GM12878 (cell line): ENCODE data around the gene OR4F15. TPM values are rescaled to one million over a fixed set of nuclear protein-coding genes. Genes with fewer than 3 reads are reported as not detected.

ENCODE experiments used
- ATAC-seq: fragments of 200-7000 bp; cut with Tn5 transposase; 3 replicates; pipeline ENCODE4 v1.9.1; 2020; ENCODE audit warnings: mild to moderate bottlenecking, moderate library complexity
- BruUV-seq: library from RNA; stranded (reverse); fragments of 400-500 nt; replicated peaks from 2 replicates; lab custom pipeline; 2021; lab: Mats Ljungman, UMichigan
- CTCF ChIA-PET: fragments of 300-600 bp; sonication (Branson Sonifier 250); formaldehyde crosslinking; extraction: SDS; loops from one replicate; lab custom pipeline; 2021; ENCODE audit warnings: inconsistent platforms; lab: Yijun Ruan, JAX
- POLR2A ChIA-PET: fragments of 350-600 bp; formaldehyde crosslinking; extraction: SDS; loops from one replicate; lab custom pipeline; 2021; ENCODE audit warnings: inconsistent platforms; lab: Charles Lee
- RAD21 ChIA-PET: fragments of 300-600 bp; sonication (Branson Sonifier 250); formaldehyde crosslinking; loops from one replicate; lab custom pipeline; 2023; ENCODE audit warnings: antibody characterized with exemption; ENCODE audit not compliant: unreplicated experiment; lab: Charles Lee
- SMC1A ChIA-PET: fragments of 300-600 bp; sonication (Branson Sonifier 250); formaldehyde crosslinking; loops from one replicate; lab custom pipeline; 2023; ENCODE audit not compliant: unreplicated experiment, uncharacterized antibody; lab: Charles Lee
- DNase-seq: peaks from one replicate; pipeline ENCODE4 v3.0.0-alpha.2; 2011; ENCODE audit warnings: low read depth, low spot score
- FAIRE-seq: peaks from 3 replicates; lab custom pipeline; 2011; peaks lifted over from hg19 to GRCh38; lab: Jason Lieb, UNC
- H2AFZ ChIP-seq: 2 replicates; pipeline ENCODE4 v1.6.0; 2011; ENCODE audit warnings: low read depth, low read length, control low read depth; ENCODE audit not compliant: control insufficient read depth
- H3K27ac ChIP-seq: 2 replicates; pipeline ENCODE4 v1.5.1; 2011; ENCODE audit warnings: control low read depth; ENCODE audit not compliant: control insufficient read depth, insufficient read depth
- H3K27me3 ChIP-seq, 2 experiments: replicated peaks in 1 of 2; 2 replicates each; pipeline versions ENCODE4 v1.6.0 to v1.6.1; 2011; ENCODE audit warnings: low read length in 1 of 2; ENCODE audit not compliant: control insufficient read depth in 2 of 2, insufficient read depth in 2 of 2
- H3K36me3 ChIP-seq, 2 experiments: 2 replicates each; pipeline ENCODE4 v1.5.1; 2011; ENCODE audit warnings: low read length in 1 of 2; ENCODE audit not compliant: control insufficient read depth in 2 of 2, insufficient read depth in 2 of 2
- H3K4me1 ChIP-seq: 2 replicates; pipeline ENCODE4 v1.6.1; 2011; ENCODE audit warnings: mild to moderate bottlenecking, low read length, moderate library complexity, mixed read lengths; ENCODE audit not compliant: control insufficient read depth, insufficient read depth
- H3K4me2 ChIP-seq: 2 replicates; pipeline ENCODE4 v1.6.0; 2011; ENCODE audit warnings: control low read depth; ENCODE audit not compliant: control insufficient read depth, insufficient read depth
- H3K4me3 ChIP-seq: fragments of 200-600 bp; sonication (generic); 2 replicates; pipeline ENCODE4 v1.5.1; 2016
- H3K79me2 ChIP-seq: 2 replicates; pipeline ENCODE4 v1.6.0; 2011; ENCODE audit warnings: low read length; ENCODE audit not compliant: control insufficient read depth, insufficient read depth
- H3K9ac ChIP-seq: 2 replicates; pipeline ENCODE4 v1.8.0; 2011; ENCODE audit warnings: low read length, control low read depth, mixed read lengths; ENCODE audit not compliant: control insufficient read depth, insufficient read depth
- H3K9me3 ChIP-seq: replicated peaks from 3 replicates; pipeline ENCODE4 v1.5.1; 2011; ENCODE audit warnings: mild to moderate bottlenecking, low read length; ENCODE audit not compliant: control insufficient read depth, insufficient read depth
- H4K20me1 ChIP-seq: 2 replicates; pipeline ENCODE4 v1.6.0; 2011; ENCODE audit not compliant: control insufficient read depth, insufficient read depth
- ATF2 ChIP-seq: IDR thresholded peaks from 2 replicates; pipeline ENCODE4 v1.6.1; 2012; ENCODE audit warnings: low read length, inconsistent platforms
- E4F1 ChIP-seq: fragments of 450-650 bp; IDR thresholded peaks from 2 replicates; pipeline ENCODE4 v1.6.1; 2018; ENCODE audit warnings: borderline replicate concordance, mild to moderate bottlenecking; ENCODE audit not compliant: partially characterized antibody
- KLF5 ChIP-seq: fragments of 450-650 bp; IDR thresholded peaks from 2 replicates; pipeline ENCODE4 v1.6.1; 2014; ENCODE audit warnings: mild to moderate bottlenecking; ENCODE audit not compliant: partially characterized antibody
- PAX8 ChIP-seq: fragments of 450-650 bp; IDR thresholded peaks from 2 replicates; pipeline ENCODE4 v1.6.1; 2017; ENCODE audit warnings: mild to moderate bottlenecking, moderate library complexity
- POU2F2 ChIP-seq: IDR thresholded peaks from 3 replicates; pipeline ENCODE4 v1.6.1; 2011; ENCODE audit warnings: low read depth, mild to moderate bottlenecking, low read length, borderline replicate concordance
- RUNX3 ChIP-seq: IDR thresholded peaks from 2 replicates; pipeline ENCODE4 v1.6.1; 2012; ENCODE audit warnings: low read length, inconsistent platforms
- SMAD1 ChIP-seq: fragments of 450-650 bp; IDR thresholded peaks from 2 replicates; pipeline ENCODE4 v1.6.1; 2018; ENCODE audit warnings: mild to moderate bottlenecking, low read depth; ENCODE audit not compliant: partially characterized antibody
- SMAD5 ChIP-seq: IDR thresholded peaks from 2 replicates; pipeline ENCODE4 v1.6.1; 2016; ENCODE audit warnings: antibody characterized with exemption, low read depth
- SUZ12 ChIP-seq: fragments of 200-600 bp; sonication (generic); IDR thresholded peaks from one replicate; pipeline ENCODE4 v1.6.1; 2018; ENCODE audit warnings: antibody characterized with exemption, mild to moderate bottlenecking; ENCODE audit not compliant: unreplicated experiment
- ZBED1 ChIP-seq: IDR thresholded peaks from 2 replicates; pipeline ENCODE4 v1.6.1; 2016; ENCODE audit warnings: borderline replicate concordance
- ZNF622 ChIP-seq: fragments of 450-650 bp; IDR thresholded peaks from 2 replicates; pipeline ENCODE4 v1.6.1; 2017; ENCODE audit warnings: mild to moderate bottlenecking, inconsistent platforms
- WGBS: methylation state at CpG from one replicate; pipeline ENCODE4 v1.1.6; 2016; ENCODE audit warnings: low lambda C conversion rate; ENCODE audit not compliant: insufficient replicate concordance, insufficient coverage; ENCODE audit errors: missing lambda C conversion rate; 5-methylcytosine and 5-hydroxymethylcytosine counted together
- in situ Hi-C: fragments of 300-500 bp; cut with MboI; formaldehyde crosslinking; loops from 9 replicates; pipeline ENCODE4 v1.14.3; 2018; ENCODE audit warnings: mixed read lengths
- intact Hi-C: fragments of 100-400 bp; cut with micrococcal nuclease; formaldehyde crosslinking; loops from one replicate; pipeline ENCODE4 v1.14.2; 2022; ENCODE audit not compliant: unreplicated experiment
- polyA plus RNA-seq, 11 experiments: library from polyadenylated mRNA; depleted of rRNA in 4 of 11; unstranded in 6 of 11; stranded (reverse) in 5 of 11; fragments of >200 nt; fragmentation: Nextera tagmentation in 4 of 11; fragmentation: Illumina TruSeq in 1 of 11; extraction: Ambion mirVana in 4 of 11; extraction: Trizol in 1 of 11; gene quantifications; 1 replicate in 1 of 11; 2 replicates in 10 of 11; pipeline versions ENCODE4 v1.2.1 to v1.2.3, GENCODE V29; 2011 to 2016; ENCODE audit warnings: inconsistent platforms in 2 of 11, missing spikeins in 2 of 11, low read depth in 1 of 11
- total RNA-seq, 4 experiments: library from RNA; depleted of rRNA in 3 of 4; stranded (reverse); fragments of >200 nt in 3 of 4; fragmentation: Illumina TruSeq in 1 of 4; extraction: Trizol in 1 of 4; gene quantifications; 2 replicates each; pipeline versions ENCODE4 v1.2.1 to v1.2.3, GENCODE V29; 2013 to 2021
- TF ChIP-seq, protein P1 (sequence below): fragments of 450-650 bp; IDR thresholded peaks from 2 replicates; pipeline ENCODE4 v1.6.1; 2017; ENCODE audit warnings: antibody characterized with exemption, mild to moderate bottlenecking, moderate library complexity
- TF ChIP-seq, protein P2 (sequence below): IDR thresholded peaks from 2 replicates; pipeline ENCODE4 v1.6.1; 2011; ENCODE audit warnings: low read depth, mild to moderate bottlenecking, low read length, moderate library complexity, borderline replicate concordance; ENCODE audit errors: extremely low read depth

Gene OR4F15
- total and polyA plus RNA-seq, 10 of the 15 experiments (the other 5 are each of a cell fraction or from before 2014, with no cell fraction given): not detected

- Histone ChIP-seq H2AFZ (no peak overlapping the region), H3K4me1 (no peaks in the 10 kb centered on the region), H4K20me1 (no peaks in the 10 kb centered on the region), H3K4me3 (no peak overlapping the region), H3K27ac (no peak overlapping the region), H3K9ac (no peak overlapping the region), H3K9me3 (no peaks in the 10 kb centered on the region), H3K79me2 (no peaks in the 10 kb centered on the region), H3K36me3 (no peaks in the 10 kb centered on the region), H3K4me2 (no peak overlapping the region), H3K27me3 (no peaks in the 10 kb centered on the region)
- ChIA-PET CTCF (no interaction called here), SMC1A (interaction anchor here (1.3 kb wide), 1 partner anchor 13 kb away, joined by 3 read pairs; no protein-coding TSS in a partner anchor), RAD21 (no interaction called here), POLR2A (no interaction called here)
- 33% methylated on average over 6 of the region's 6 CpGs for WGBS
- no peak for FAIRE-seq
- DNase-seq: no peak
- in situ Hi-C loops (no loop called here), intact Hi-C loops (no loop called here)
- ATAC-seq: no peak
- no TSS peak for BruUV-seq
- TF ChIP-seq PAX8 (no peak), ATF2 (no peak), SMAD5 (no peak), SMAD1 (no peak), KLF5 (no peak), RUNX3 (no peak), POU2F2 (no peak), ZBED1 (no peak), SUZ12 (no peak), ZNF622 (no peak), E4F1 (no peak)
- TF ChIP-seq, protein P1, sequence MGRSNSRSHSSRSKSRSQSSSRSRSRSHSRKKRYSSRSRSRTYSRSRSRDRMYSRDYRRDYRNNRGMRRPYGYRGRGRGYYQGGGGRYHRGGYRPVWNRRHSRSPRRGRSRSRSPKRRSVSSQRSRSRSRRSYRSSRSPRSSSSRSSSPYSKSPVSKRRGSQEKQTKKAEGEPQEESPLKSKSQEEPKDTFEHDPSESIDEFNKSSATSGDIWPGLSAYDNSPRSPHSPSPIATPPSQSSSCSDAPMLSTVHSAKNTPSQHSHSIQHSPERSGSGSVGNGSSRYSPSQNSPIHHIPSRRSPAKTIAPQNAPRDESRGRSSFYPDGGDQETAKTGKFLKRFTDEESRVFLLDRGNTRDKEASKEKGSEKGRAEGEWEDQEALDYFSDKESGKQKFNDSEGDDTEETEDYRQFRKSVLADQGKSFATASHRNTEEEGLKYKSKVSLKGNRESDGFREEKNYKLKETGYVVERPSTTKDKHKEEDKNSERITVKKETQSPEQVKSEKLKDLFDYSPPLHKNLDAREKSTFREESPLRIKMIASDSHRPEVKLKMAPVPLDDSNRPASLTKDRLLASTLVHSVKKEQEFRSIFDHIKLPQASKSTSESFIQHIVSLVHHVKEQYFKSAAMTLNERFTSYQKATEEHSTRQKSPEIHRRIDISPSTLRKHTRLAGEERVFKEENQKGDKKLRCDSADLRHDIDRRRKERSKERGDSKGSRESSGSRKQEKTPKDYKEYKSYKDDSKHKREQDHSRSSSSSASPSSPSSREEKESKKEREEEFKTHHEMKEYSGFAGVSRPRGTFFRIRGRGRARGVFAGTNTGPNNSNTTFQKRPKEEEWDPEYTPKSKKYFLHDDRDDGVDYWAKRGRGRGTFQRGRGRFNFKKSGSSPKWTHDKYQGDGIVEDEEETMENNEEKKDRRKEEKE: no peak
- TF ChIP-seq, protein P2, sequence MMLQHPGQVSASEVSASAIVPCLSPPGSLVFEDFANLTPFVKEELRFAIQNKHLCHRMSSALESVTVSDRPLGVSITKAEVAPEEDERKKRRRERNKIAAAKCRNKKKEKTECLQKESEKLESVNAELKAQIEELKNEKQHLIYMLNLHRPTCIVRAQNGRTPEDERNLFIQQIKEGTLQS: no peak
Observed at GRCh38 chr15:101805605-101806345, 6.2 kb upstream of the OR4F15 start.
